ENCODE data around the gene NDUFA5.

- no peak for TF ChIP-seq PKNOX1 (IDR thresholded peaks at IDR 0.05)
- TF ChIP-seq ELF4 (IDR thresholded peaks at IDR 0.05) = no peak
- TF ChIP-seq SP1 (IDR thresholded peaks at IDR 0.05) = no peak
Measured at GRCh38 chr7:123494193-123494796, 63.3 kb downstream of the NDUFA5 start.

All from HEK293T (cell line).